GM12874 (cell line): ENCODE results near the gene FAM240B.

Experiments
- CTCF ChIP-seq: IDR thresholded peaks from 2 replicates; pipeline ENCODE4 v1.5.1; 2011; ENCODE audit warnings: low read depth, mild to moderate bottlenecking, control low read depth, low read length, moderate library complexity; ENCODE audit not compliant: insufficient read depth

FAM240B gene

GRCh38 chr9:38705917-38706316, 14.0 kb downstream of the FAM240B start:
- TF ChIP-seq CTCF, result no peak

DNA sequence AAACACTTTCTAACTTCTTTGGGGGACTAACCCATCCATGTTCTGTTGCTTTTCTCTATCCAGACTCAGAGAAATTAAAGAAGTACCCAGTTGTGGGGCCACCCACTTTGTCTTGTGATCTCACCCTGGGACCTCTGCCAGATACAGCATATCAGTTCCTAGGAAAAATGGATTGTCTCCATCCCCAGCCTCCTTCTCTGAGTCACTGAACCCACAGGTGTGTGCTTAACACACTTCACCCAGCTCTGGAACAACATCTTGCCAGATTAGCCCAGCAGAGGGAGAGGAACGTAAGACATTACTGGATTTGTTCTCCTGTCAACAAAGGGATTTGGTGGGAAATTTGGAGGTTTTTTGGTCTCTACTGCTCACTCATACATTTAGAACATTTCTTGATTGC, 19.2 kb downstream of the FAM240B start:
- no peak for TF ChIP-seq CTCF

DNA sequence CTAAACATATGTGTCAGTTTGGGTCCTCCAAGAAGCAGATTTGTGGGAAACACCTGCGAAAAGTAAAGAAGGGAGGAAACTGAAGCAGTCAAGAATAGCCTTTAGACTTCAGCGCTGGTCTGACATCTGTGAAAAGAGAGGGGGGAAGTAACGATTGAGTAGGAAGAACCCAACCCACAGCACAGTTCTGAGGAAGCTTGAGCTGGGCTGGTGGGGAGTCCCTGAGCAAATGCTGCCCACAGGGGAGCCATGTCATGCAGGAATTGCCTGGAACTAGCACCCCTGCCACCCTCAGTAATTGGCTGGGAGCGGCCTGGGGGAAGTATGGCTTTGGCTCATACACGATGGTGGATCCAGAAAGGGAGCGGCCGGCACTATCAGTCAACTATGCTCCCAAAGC, 20.6 kb downstream of the FAM240B start:
- no peak for TF ChIP-seq CTCF

DNA sequence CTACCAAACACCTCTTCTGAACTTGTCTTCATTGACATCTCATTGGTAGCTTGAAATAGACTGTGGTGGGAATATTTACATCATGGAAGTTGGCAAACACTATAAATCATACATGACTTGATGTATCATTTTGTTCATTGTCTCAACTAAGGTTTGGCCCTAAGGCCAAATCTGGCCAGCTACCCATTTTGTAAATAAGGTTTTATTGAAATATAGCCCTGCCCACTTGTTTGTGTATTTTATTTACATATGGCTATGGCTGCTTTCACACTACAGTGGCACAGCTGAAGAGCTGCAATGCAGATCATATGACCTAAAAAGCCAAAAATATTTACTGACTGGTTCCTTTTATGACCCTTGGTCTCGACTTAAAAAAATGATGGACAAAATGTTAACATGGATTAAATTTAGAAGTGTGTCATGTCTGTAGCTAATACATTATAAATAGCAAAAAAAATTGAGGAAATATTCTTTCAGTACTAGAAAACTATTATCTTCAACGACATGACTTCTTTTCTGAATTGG, 22.1 kb downstream of the FAM240B start:
- TF ChIP-seq CTCF, result no peak

- no peak for TF ChIP-seq CTCF
Observed at GRCh38 chr9:38696999-38697398, 22.9 kb downstream of the FAM240B start.

- no peak for TF ChIP-seq CTCF
Observed at GRCh38 chr9:38694676-38695075, 25.3 kb downstream of the FAM240B start.

- TF ChIP-seq CTCF, result no peak
Observed at GRCh38 chr9:38692707-38693106, 27.2 kb downstream of the FAM240B start.
